Measurements from ENCODE around the gene MRPL1.

GRCh38 chr4:77819404-77819842 is 43.2 kb upstream of the MRPL1 start:
- no peak for TF ChIP-seq EZH2 (IDR thresholded peaks at IDR 0.05; ENCODE audit: low read length, missing control alignments)
- TF ChIP-seq, protein P1, sequence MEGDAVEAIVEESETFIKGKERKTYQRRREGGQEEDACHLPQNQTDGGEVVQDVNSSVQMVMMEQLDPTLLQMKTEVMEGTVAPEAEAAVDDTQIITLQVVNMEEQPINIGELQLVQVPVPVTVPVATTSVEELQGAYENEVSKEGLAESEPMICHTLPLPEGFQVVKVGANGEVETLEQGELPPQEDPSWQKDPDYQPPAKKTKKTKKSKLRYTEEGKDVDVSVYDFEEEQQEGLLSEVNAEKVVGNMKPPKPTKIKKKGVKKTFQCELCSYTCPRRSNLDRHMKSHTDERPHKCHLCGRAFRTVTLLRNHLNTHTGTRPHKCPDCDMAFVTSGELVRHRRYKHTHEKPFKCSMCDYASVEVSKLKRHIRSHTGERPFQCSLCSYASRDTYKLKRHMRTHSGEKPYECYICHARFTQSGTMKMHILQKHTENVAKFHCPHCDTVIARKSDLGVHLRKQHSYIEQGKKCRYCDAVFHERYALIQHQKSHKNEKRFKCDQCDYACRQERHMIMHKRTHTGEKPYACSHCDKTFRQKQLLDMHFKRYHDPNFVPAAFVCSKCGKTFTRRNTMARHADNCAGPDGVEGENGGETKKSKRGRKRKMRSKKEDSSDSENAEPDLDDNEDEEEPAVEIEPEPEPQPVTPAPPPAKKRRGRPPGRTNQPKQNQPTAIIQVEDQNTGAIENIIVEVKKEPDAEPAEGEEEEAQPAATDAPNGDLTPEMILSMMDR (conservative IDR thresholded peaks at IDR 0.05 in 1 of 2, IDR thresholded peaks at IDR 0.05 in 1 of 2; ENCODE audit: low read depth in 1 of 2, low read length in 2 of 2) = no peak

All from fibroblast of lung (primary cell).